KG1 (cell line): ENCODE data around the gene TSC2.
"Not testable (repeated sequence)": the region's sequence is repeated elsewhere in the genome, so short reads cannot be mapped to it uniquely, and the experiment has no call there.

Source experiments
- DNase-seq: peaks from one replicate; lab custom pipeline; 2025; lab: John Stamatoyannopoulos, UW

The TSC2 gene

GRCh38 chr16:2122429-2122828 lies 74.6 kb downstream of the TSC2 start:
- no peak for DNase-seq

GRCh38 chr16:2122934-2123683 lies 75.3 kb downstream of the TSC2 start:
- DNase-seq, result not testable (repeated sequence)

- DNase-seq, result not testable (repeated sequence)
Measured at GRCh38 chr16:2123706-2124376, 76.1 kb downstream of the TSC2 start.

GRCh38 chr16:2124377-2124693 lies 76.5 kb downstream of the TSC2 start:
- DNase-seq, result not testable (repeated sequence)

GRCh38 chr16:2124694-2125444 lies 77.1 kb downstream of the TSC2 start:
- not testable (repeated sequence) for DNase-seq

- DNase-seq, result not testable (repeated sequence)
Measured at GRCh38 chr16:2125609-2126008, 77.8 kb downstream of the TSC2 start.

- not testable (repeated sequence) for DNase-seq
Measured at GRCh38 chr16:2126161-2126743, 78.5 kb downstream of the TSC2 start.

- DNase-seq, result not testable (repeated sequence)
Measured at GRCh38 chr16:2126928-2127556, 79.3 kb downstream of the TSC2 start.

- not testable (repeated sequence) for DNase-seq
Measured at GRCh38 chr16:2127630-2128280, 80.0 kb downstream of the TSC2 start.

GRCh38 chr16:2129251-2129650 lies 81.5 kb downstream of the TSC2 start:
- not testable (repeated sequence) for DNase-seq

GRCh38 chr16:2129890-2130447 lies 82.2 kb downstream of the TSC2 start:
- DNase-seq, result not testable (repeated sequence)

- not testable (repeated sequence) for DNase-seq
Measured at GRCh38 chr16:2133797-2134196, 86.0 kb downstream of the TSC2 start.

GRCh38 chr16:2135071-2135470 lies 87.3 kb downstream of the TSC2 start:
- DNase-seq, result not testable (repeated sequence)

GRCh38 chr16:2135770-2136490 lies 88.1 kb downstream of the TSC2 start, which contains the start of gene PKD1:
TSS of gene PKD1 (minus strand) at chr16:2135898. CDS start at chr16:2135689, 209 bp downstream.
- peak; percentile 44 for DNase-seq
